ENCODE results near the gene CROCC.

CROCC gene

GRCh38 chr1:16986962-16987361 lies 65.2 kb downstream of the CROCC start:
- no peaks in the 10 kb centered on the region for H3K4me1 ChIP-seq (ENCODE audit: low read length)
- no peak overlapping the region for H3K4me3 ChIP-seq (ENCODE audit: low read length)
- H3K79me2 ChIP-seq (ENCODE audit: low read length) = no peaks in the 10 kb centered on the region
- H3F3A ChIP-seq (ENCODE audit: insufficient read depth, low read length) = no peaks in the 10 kb centered on the region
- no peak overlapping the region for H3K9ac ChIP-seq (ENCODE audit: low read length)
- H2AFZ ChIP-seq (ENCODE audit: low read length) = no peak overlapping the region
- DNase-seq = no peak
- H3K9me2 ChIP-seq (replicated peaks; ENCODE audit: insufficient read depth, low read length) = no peaks in the 10 kb centered on the region
- no peaks in the 10 kb centered on the region for H3K9me3 ChIP-seq (replicated peaks; ENCODE audit: insufficient read depth, low read length)
- no peaks in the 10 kb centered on the region for H4K20me1 ChIP-seq (ENCODE audit: insufficient read depth, low read length)
- H3K4me2 ChIP-seq (ENCODE audit: low read depth, low read length) = no peak overlapping the region
- no peak overlapping the region for H3K27ac ChIP-seq (ENCODE audit: low read length)
- no peaks in the 10 kb centered on the region; the same call in 1 of the 2 replicates for H3K27me3 ChIP-seq (replicated peaks; ENCODE audit: insufficient read depth, low read length)
- no peak for TF ChIP-seq EZH2phosphoT487 (IDR thresholded peaks at IDR 0.05; ENCODE audit: low read length)
- peak; percentile 36 for TF ChIP-seq CTCF (IDR thresholded peaks at IDR 0.05; ENCODE audit: low read length)
- no peaks in the 10 kb centered on the region for H3K36me3 ChIP-seq (replicated peaks; ENCODE audit: insufficient read depth, low read length)

GRCh38 chr1:16988210-16988609 lies 66.5 kb downstream of the CROCC start:
- Histone ChIP-seq H3K4me3 (ENCODE audit: low read length) (no peak overlapping the region), H4K20me1 (ENCODE audit: insufficient read depth, low read length) (no peaks in the 10 kb centered on the region), H3K4me2 (ENCODE audit: low read depth, low read length) (no peak overlapping the region), H3K9me2 (replicated peaks; ENCODE audit: insufficient read depth, low read length) (no peaks in the 10 kb centered on the region), H3K79me2 (ENCODE audit: low read length) (no peaks in the 10 kb centered on the region), H3K27me3 (replicated peaks; ENCODE audit: insufficient read depth, low read length) (no peaks in the 10 kb centered on the region), H3K36me3 (replicated peaks; ENCODE audit: insufficient read depth, low read length) (no peaks in the 10 kb centered on the region), H2AFZ (ENCODE audit: low read length) (no peak overlapping the region), H3F3A (ENCODE audit: insufficient read depth, low read length) (no peaks in the 10 kb centered on the region), H3K27ac (ENCODE audit: low read length) (no peak overlapping the region), H3K9ac (ENCODE audit: low read length) (no peak overlapping the region), H3K4me1 (ENCODE audit: low read length) (no peaks in the 10 kb centered on the region), H3K9me3 (replicated peaks; ENCODE audit: insufficient read depth, low read length) (no peaks in the 10 kb centered on the region)
- TF ChIP-seq CTCF (IDR thresholded peaks at IDR 0.05; ENCODE audit: low read length) (no peak), EZH2 (optimal IDR thresholded peaks at IDR 0.05; ENCODE audit: low read depth, low read length) (no peak), EZH2phosphoT487 (IDR thresholded peaks at IDR 0.05; ENCODE audit: low read length) (no peak)
- DNase-seq = no peak

GRCh38 chr1:16989676-16990391 lies 68.1 kb downstream of the CROCC start:
- Histone ChIP-seq H2AFZ (ENCODE audit: low read length) (no peak overlapping the region), H4K20me1 (ENCODE audit: insufficient read depth, low read length) (no peaks in the 10 kb centered on the region), H3K4me2 (ENCODE audit: low read depth, low read length) (no peak overlapping the region), H3K9ac (ENCODE audit: low read length) (no peak overlapping the region), H3K27me3 (replicated peaks; ENCODE audit: insufficient read depth, low read length) (no peaks in the 10 kb centered on the region), H3K4me1 (ENCODE audit: low read length) (no peaks in the 10 kb centered on the region), H3K79me2 (ENCODE audit: low read length) (no peaks in the 10 kb centered on the region), H3K9me3 (replicated peaks; ENCODE audit: insufficient read depth, low read length) (no peaks in the 10 kb centered on the region), H3K36me3 (replicated peaks; ENCODE audit: insufficient read depth, low read length) (no peaks in the 10 kb centered on the region), H3K27ac (ENCODE audit: low read length) (no peak overlapping the region), H3K4me3 (ENCODE audit: low read length) (no peak overlapping the region), H3K9me2 (replicated peaks; ENCODE audit: insufficient read depth, low read length) (no peaks in the 10 kb centered on the region), H3F3A (ENCODE audit: insufficient read depth, low read length) (no peaks in the 10 kb centered on the region)
- TF ChIP-seq EZH2 (optimal IDR thresholded peaks at IDR 0.05; ENCODE audit: low read depth, low read length) (no peak), EZH2phosphoT487 (IDR thresholded peaks at IDR 0.05; ENCODE audit: low read length) (no peak), CTCF (IDR thresholded peaks at IDR 0.05; ENCODE audit: low read length) (no peak)
- DNase-seq = no peak

All from MM.1S (cell line).